GM13977 (cell line): ENCODE measurements around the gene MYO18A.
"Not testable (repeated sequence)": the region's sequence is repeated elsewhere in the genome, so short reads cannot be mapped to it uniquely, and the experiment has no call there.

Experiments used
- DNase-seq: peaks from one replicate; pipeline ENCODE4 v3.0.0; 2012; ENCODE audit warnings: low spot score
- in situ Hi-C: fragments of 300-500 bp; cut with MboI; formaldehyde crosslinking; loops from one replicate; pipeline ENCODE4 v1.12.0; 2022; ENCODE audit warnings: low sequenced_read_pairs, low pct_unique_long_range_greater_than_20kb, mixed read lengths, inconsistent platforms; ENCODE audit not compliant: unreplicated experiment
- TF ChIP-seq, protein P1 (sequence below): IDR thresholded peaks from 2 replicates; pipeline ENCODE4 v1.5.1; 2012; ENCODE audit warnings: mild to moderate bottlenecking, control low read depth; ENCODE audit not compliant: insufficient read depth; ENCODE audit errors: extremely low read depth, missing control alignments

MYO18A gene, protein sequence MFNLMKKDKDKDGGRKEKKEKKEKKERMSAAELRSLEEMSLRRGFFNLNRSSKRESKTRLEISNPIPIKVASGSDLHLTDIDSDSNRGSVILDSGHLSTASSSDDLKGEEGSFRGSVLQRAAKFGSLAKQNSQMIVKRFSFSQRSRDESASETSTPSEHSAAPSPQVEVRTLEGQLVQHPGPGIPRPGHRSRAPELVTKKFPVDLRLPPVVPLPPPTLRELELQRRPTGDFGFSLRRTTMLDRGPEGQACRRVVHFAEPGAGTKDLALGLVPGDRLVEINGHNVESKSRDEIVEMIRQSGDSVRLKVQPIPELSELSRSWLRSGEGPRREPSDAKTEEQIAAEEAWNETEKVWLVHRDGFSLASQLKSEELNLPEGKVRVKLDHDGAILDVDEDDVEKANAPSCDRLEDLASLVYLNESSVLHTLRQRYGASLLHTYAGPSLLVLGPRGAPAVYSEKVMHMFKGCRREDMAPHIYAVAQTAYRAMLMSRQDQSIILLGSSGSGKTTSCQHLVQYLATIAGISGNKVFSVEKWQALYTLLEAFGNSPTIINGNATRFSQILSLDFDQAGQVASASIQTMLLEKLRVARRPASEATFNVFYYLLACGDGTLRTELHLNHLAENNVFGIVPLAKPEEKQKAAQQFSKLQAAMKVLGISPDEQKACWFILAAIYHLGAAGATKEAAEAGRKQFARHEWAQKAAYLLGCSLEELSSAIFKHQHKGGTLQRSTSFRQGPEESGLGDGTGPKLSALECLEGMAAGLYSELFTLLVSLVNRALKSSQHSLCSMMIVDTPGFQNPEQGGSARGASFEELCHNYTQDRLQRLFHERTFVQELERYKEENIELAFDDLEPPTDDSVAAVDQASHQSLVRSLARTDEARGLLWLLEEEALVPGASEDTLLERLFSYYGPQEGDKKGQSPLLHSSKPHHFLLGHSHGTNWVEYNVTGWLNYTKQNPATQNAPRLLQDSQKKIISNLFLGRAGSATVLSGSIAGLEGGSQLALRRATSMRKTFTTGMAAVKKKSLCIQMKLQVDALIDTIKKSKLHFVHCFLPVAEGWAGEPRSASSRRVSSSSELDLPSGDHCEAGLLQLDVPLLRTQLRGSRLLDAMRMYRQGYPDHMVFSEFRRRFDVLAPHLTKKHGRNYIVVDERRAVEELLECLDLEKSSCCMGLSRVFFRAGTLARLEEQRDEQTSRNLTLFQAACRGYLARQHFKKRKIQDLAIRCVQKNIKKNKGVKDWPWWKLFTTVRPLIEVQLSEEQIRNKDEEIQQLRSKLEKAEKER (N-terminal part only)

DNA sequence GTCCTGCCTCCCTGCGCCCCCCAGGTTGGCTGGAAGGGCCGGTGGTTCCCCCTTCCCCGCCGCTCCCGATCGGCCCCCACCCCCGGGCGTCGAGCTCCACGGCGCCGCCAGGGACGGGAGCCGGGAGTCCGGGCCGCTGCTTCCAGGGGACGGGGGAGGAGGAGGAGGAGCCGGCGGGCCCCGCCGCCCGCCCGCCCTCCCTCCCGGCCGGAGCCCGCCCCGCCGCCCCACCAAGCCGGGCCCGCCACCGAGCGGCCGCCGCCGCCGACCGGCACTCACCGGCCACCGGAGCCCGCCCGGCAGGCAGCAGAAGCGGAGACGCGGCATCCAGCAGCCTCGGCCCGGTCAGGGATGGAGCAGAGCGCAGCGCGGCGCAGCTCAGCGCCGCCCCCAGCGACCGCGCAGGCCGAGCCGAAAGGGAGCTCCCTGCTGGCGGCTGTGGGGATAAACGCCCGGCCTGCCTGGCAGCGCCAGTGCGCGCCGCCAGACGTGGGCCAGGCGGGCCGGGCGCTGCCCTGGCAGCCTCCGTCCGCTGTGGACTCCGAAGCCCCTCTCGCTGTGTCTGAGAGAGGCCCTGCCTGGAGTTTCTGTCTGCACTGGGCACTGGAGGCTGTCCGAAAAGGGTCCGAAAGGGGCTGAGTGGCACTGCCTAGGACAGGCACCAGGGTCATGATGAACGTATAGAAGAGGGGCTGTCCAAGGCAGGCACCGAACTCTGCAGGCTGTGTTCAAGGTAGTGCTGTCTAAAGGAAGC is at the start of gene MYO18A:
TSS of gene MYO18A (minus strand) at position 365 of the 754 bp plus-strand sequence. CDS start 13,458 bp downstream, outside the sequence.
- TF ChIP-seq, protein P1, sequence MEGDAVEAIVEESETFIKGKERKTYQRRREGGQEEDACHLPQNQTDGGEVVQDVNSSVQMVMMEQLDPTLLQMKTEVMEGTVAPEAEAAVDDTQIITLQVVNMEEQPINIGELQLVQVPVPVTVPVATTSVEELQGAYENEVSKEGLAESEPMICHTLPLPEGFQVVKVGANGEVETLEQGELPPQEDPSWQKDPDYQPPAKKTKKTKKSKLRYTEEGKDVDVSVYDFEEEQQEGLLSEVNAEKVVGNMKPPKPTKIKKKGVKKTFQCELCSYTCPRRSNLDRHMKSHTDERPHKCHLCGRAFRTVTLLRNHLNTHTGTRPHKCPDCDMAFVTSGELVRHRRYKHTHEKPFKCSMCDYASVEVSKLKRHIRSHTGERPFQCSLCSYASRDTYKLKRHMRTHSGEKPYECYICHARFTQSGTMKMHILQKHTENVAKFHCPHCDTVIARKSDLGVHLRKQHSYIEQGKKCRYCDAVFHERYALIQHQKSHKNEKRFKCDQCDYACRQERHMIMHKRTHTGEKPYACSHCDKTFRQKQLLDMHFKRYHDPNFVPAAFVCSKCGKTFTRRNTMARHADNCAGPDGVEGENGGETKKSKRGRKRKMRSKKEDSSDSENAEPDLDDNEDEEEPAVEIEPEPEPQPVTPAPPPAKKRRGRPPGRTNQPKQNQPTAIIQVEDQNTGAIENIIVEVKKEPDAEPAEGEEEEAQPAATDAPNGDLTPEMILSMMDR = peak; percentile 95
- in situ Hi-C loops = no loop called here

DNA sequence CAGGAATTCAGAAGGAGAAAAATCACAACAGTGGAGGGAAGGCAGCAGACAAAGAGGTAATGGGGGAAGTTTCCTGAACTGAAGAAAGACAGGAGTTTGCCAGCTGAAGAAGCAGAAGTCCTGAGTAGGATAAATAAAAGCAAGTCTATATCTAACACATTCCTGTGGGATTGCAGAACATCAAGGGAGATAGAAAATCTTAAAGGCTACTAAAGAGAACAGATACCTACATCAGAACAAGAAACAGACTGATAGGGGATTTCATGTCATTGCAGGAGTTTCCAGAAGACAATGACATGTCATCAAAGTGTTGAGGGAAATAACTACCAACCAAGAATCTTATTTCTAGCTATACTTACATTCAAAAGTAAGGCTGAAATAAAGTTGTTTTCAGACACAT is 45.2 kb upstream of the MYO18A start:
- in situ Hi-C loops = no loop called here
- TF ChIP-seq, protein P1 = no peak
- peak; percentile 45 for DNase-seq

More for the DNA sequence above, at the start of gene MYO18A:
- DNase-seq = peak; percentile 97

DNA sequence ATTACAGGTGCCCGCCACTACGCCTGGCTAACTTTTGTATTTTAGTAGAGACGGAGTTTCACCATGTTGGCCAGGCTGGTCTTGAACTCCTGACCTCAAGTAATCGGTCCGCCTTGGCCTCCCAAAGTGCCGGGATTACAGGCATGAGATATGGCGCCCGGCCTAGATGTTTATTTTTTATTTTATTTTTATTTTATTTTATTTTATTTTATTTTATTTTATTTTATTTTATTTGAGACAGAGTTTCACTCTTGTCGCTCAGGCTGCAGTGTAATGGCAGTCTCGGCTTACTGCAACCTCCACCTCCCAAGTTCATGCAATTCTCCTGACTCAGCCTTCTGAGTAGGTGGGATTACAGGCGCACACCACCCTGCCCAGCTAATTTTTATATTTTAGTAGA is 41.1 kb upstream of the MYO18A start:
- in situ Hi-C loops, DNase-seq: not testable (repeated sequence)

DNA sequence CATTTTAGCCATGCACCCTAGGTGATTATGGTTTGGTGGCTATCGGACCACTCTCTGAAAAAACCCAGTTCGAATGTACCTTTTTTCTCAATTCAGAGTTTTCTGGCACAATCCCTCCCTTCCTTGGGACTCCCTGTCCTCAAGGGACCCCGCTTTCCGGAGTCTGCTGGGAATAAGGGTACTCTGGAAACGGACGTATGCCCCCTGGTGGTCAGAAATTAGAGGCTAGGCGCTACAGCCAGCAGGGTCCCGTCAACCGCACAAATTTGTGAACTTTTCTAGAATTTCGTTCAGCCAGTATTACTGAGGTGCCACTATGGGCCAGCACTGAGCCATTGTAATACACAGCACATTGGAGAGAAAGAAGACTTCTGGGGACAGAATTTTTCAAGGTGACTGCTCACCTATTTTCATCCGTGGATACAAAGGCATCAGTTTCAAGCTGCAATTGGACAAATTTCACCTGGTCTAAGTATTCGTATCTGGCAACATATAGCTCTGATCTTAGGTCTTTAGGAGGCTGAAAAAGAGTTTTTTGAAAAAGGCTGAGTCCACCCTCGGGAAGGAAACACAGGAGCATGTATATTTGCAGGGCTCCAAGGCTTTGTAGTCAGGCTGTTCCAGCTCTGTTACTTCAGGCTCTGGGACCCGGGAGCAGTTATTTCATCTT is 39.3 kb upstream of the MYO18A start:
- DNase-seq = peak; percentile 81
- TF ChIP-seq, protein P1 = peak; percentile 75
- in situ Hi-C loops = no loop called here

DNA sequence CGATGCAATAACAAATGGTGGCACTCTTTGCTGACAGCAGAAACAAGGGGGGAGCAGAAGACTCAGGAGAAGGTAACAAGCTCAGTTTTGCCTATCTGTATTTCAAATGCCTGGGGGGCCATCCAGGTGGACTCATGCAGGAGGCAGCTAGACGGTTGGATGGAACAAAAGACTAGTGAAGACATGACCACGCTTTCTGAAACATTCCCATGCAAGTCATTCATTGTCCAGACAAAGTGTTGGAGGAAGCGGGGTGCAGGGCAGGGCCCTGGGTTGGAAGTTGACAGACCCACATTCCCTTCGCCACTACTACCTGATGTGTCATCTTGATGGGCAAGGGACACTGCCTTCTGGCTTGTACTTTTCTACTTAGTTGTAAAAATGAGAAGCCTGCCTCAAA is 36.7 kb upstream of the MYO18A start:
- TF ChIP-seq, protein P1 = no peak
- no peak for DNase-seq
- in situ Hi-C loops = no loop called here

DNA sequence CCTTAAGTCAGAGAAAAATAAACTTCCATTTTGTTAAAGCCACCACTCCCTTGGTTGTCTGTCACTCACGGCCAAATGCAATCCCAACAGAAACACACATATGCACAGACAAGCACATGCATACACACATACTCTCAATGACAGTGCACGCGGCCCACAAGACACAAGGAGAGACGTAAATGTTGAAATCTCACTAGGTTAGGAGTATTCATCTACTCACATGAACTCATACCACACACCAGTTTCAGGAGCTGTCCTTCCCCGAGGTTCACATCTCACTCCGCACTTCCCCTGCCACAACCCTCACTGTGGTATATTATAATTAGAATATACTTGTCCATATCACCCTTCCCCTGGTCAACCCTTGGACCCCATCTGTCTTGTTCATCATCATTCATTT is 36.0 kb upstream of the MYO18A start:
- TF ChIP-seq, protein P1 = no peak
- no peak for DNase-seq
- in situ Hi-C loops = no loop called here
